Hepatocyte (in vitro differentiated cells): ENCODE data around the gene RPL7A. TPM values are rescaled to one million over a fixed set of nuclear protein-coding genes. Genes with fewer than 3 reads are reported as not detected.

Source experiments
- DNase-seq: peaks from one replicate; pipeline ENCODE4 v3.0.0-alpha.2; 2016; ENCODE audit warnings: low spot score
- H2AFZ ChIP-seq: fragments of 200-600 bp; sonication (generic); 2 replicates; pipeline ENCODE4 v1.6.0; 2016; ENCODE audit warnings: antibody characterized with exemption, mild to moderate bottlenecking
- H3K27ac ChIP-seq: fragments of 200-600 bp; sonication (generic); 2 replicates; pipeline ENCODE4 v1.5.1; 2016; ENCODE audit warnings: mild to moderate bottlenecking
- H3K27me3 ChIP-seq: fragments of 200-600 bp; sonication (generic); 2 replicates; pipeline ENCODE4 v1.6.1; 2016
- H3K36me3 ChIP-seq: fragments of 200-600 bp; sonication (generic); replicated peaks from 2 replicates; pipeline ENCODE4 v1.5.1; 2016; ENCODE audit warnings: low read depth; ENCODE audit not compliant: insufficient read depth
- H3K4me1 ChIP-seq: fragments of 200-600 bp; sonication (generic); 2 replicates; pipeline ENCODE4 v1.5.1; 2016; ENCODE audit warnings: mild to moderate bottlenecking, moderate library complexity; ENCODE audit not compliant: insufficient read depth
- H3K4me2 ChIP-seq: fragments of 200-600 bp; sonication (generic); 2 replicates; pipeline ENCODE4 v1.6.0; 2016
- H3K4me3 ChIP-seq: fragments of 200-600 bp; sonication (generic); 2 replicates; pipeline ENCODE4 v1.5.1; 2016; ENCODE audit warnings: mild to moderate bottlenecking
- H3K79me2 ChIP-seq: fragments of 200-600 bp; sonication (generic); 2 replicates; pipeline ENCODE4 v1.6.0; 2017; ENCODE audit warnings: mild to moderate bottlenecking
- H3K9me2 ChIP-seq: fragments of 200-600 bp; sonication (generic); replicated peaks from 2 replicates; pipeline ENCODE4 v1.6.0; 2017; ENCODE audit warnings: mild to moderate bottlenecking; ENCODE audit not compliant: insufficient read depth
- H3K9me3 ChIP-seq: fragments of 200-600 bp; sonication (generic); 2 replicates; pipeline ENCODE4 v1.5.1; 2016; ENCODE audit warnings: low read depth, mild to moderate bottlenecking
- H4K20me1 ChIP-seq: fragments of 200-600 bp; sonication (generic); 2 replicates; pipeline ENCODE4 v1.6.0; 2016; ENCODE audit warnings: mild to moderate bottlenecking; ENCODE audit not compliant: insufficient read depth, poor library complexity, severe bottlenecking
- EZH2 ChIP-seq: fragments of 200-600 bp; sonication (generic); IDR thresholded peaks from 2 replicates; pipeline ENCODE4 v1.6.1; 2016; ENCODE audit warnings: antibody characterized with exemption, mild to moderate bottlenecking, borderline replicate concordance
- EZH2phosphoT487 ChIP-seq: fragments of 200-600 bp; sonication (generic); IDR thresholded peaks from one replicate; pipeline ENCODE4 v1.6.1; 2018; ENCODE audit warnings: antibody characterized with exemption, mild to moderate bottlenecking, low read depth, moderate library complexity; ENCODE audit not compliant: unreplicated experiment, severe bottlenecking
- WGBS: methylation state at CpG from one replicate; pipeline ENCODE4 v1.1.6; 2016; ENCODE audit warnings: low lambda C conversion rate; ENCODE audit errors: missing lambda C conversion rate; 5-methylcytosine and 5-hydroxymethylcytosine counted together
- polyA plus RNA-seq: library from polyadenylated mRNA; unstranded; fragments of >200 nt; fragmentation: Nextera tagmentation; extraction: Ambion mirVana; gene quantifications from 2 replicates; pipeline ENCODE4 v1.2.1, GENCODE V29; 2016
- small RNA-seq: library from RNA; depleted of rRNA; stranded (forward); fragments of <200 nt; gene quantifications from one replicate; pipeline ENCODE3, GENCODE V24; 2014
- total RNA-seq: library from RNA; depleted of rRNA; stranded (reverse); fragments of >200 nt; gene quantifications from 2 replicates; pipeline ENCODE4 v1.2.3, GENCODE V29; 2014
- TF ChIP-seq, protein P1 (sequence below): fragments of 200-600 bp; sonication (generic); IDR thresholded peaks from 2 replicates; pipeline ENCODE4 v1.5.1; 2016; ENCODE audit warnings: antibody characterized with exemption, mild to moderate bottlenecking; ENCODE audit not compliant: poor library complexity

RPL7A gene
- total and polyA plus RNA-seq, 2 experiments from 2014 or later, result 377 to 2,226 TPM

DNA sequence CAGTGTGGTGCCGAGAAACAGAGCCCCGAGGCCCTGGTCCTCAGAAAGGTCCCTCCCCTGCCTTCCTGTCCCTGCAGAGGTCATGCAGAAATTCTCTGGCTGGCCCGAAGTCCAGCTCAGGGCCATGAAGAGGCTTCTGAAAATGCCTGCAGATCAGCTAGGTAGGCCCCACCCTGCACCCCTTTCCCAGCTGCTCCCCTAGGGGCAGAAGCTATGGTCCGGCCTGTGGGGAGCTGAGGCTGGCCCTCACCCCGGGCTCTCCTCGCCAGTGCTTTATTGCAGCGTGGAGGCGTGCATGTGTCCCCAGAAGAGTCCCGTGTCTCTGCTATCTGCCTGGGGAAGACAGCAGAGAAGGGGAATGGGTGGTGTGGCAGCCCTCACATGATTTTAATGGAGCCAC lies 49.9 kb downstream of the RPL7A start:
- DNase-seq, result no peak
- H3K4me1 ChIP-seq, result peaks cover 5% of the 10 kb centered on the region
- no peaks in the 10 kb centered on the region for H3K36me3 ChIP-seq
- H3K4me2 ChIP-seq, result no peak overlapping the region
- H3K79me2 ChIP-seq, result no peaks in the 10 kb centered on the region
- H3K4me3 ChIP-seq, result no peak overlapping the region
- H2AFZ ChIP-seq, result no peak overlapping the region
- TF ChIP-seq EZH2, result no peak
- TF ChIP-seq, protein P1, sequence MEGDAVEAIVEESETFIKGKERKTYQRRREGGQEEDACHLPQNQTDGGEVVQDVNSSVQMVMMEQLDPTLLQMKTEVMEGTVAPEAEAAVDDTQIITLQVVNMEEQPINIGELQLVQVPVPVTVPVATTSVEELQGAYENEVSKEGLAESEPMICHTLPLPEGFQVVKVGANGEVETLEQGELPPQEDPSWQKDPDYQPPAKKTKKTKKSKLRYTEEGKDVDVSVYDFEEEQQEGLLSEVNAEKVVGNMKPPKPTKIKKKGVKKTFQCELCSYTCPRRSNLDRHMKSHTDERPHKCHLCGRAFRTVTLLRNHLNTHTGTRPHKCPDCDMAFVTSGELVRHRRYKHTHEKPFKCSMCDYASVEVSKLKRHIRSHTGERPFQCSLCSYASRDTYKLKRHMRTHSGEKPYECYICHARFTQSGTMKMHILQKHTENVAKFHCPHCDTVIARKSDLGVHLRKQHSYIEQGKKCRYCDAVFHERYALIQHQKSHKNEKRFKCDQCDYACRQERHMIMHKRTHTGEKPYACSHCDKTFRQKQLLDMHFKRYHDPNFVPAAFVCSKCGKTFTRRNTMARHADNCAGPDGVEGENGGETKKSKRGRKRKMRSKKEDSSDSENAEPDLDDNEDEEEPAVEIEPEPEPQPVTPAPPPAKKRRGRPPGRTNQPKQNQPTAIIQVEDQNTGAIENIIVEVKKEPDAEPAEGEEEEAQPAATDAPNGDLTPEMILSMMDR, result no peak
- no peak for TF ChIP-seq EZH2phosphoT487
- H4K20me1 ChIP-seq, result no peaks in the 10 kb centered on the region
- H3K9me2 ChIP-seq, result no peaks in the 10 kb centered on the region
- 85% methylated on average over 9 of the region's 9 CpGs for WGBS
- no peaks in the 10 kb centered on the region for H3K27me3 ChIP-seq
- H3K9me3 ChIP-seq, result no peaks in the 10 kb centered on the region
- no peak overlapping the region for H3K27ac ChIP-seq

DNA sequence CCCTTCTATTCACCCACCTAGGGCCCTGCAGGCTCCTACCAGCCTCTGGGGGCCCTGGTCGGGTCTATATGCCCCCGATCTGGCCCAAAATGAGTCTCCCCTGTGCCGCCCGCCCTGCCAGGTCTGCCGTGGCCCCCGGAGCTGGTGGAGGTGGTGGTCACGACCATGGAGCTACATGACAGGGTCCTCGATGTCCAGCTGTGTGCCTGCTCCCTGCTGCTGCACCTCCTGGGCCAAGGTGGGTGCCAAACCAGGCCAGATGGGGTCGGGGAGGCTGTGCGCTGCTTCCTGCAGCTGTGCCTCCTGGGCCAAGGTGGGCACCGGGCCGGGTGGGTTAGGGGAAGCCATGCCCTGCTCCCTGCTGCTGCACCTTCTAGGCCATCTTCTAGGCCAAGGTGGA lies 52.3 kb downstream of the RPL7A start:
- no peak overlapping the region for H3K27ac ChIP-seq
- no peaks in the 10 kb centered on the region for H3K9me2 ChIP-seq
- H3K4me3 ChIP-seq, result no peak overlapping the region
- no peaks in the 10 kb centered on the region for H3K79me2 ChIP-seq
- H3K36me3 ChIP-seq, result no peaks in the 10 kb centered on the region
- DNase-seq, result no peak
- no peaks in the 10 kb centered on the region for H4K20me1 ChIP-seq
- no peaks in the 10 kb centered on the region for H3K9me3 ChIP-seq
- no peak overlapping the region for H3K4me2 ChIP-seq
- no peaks in the 10 kb centered on the region for H3K27me3 ChIP-seq
- TF ChIP-seq EZH2, result no peak
- TF ChIP-seq, protein P1, result no peak
- TF ChIP-seq EZH2phosphoT487, result no peak
- 96% methylated on average over 8 of the region's 12 CpGs for WGBS
- H3K4me1 ChIP-seq, result no peaks in the 10 kb centered on the region
- no peak overlapping the region for H2AFZ ChIP-seq

Small RNAs within 50 kb of the gene (small RNA-seq; reads per million reads assigned to genes)
- not detected for gene RF00019
- gene SNORD24, result not detected
- not detected for gene SNORD36A
- not detected for gene SNORD36B
- not detected for gene SNORD36C

Other genes with a start within 250 kb of the RPL7A start
- gene RALGDS, start 227.0 kb upstream of the RPL7A start, total RNA-seq, result 26.9 and 30.9 TPM in 2 replicates
- gene RALGDS, start 227.0 kb upstream of the RPL7A start, polyA plus RNA-seq, result 48.0 and 51.7 TPM in 2 replicates
- gene GBGT1, start 184.3 kb upstream of the RPL7A start, total RNA-seq, result 10.1 and 15.5 TPM in 2 replicates
- gene GBGT1, start 184.3 kb upstream of the RPL7A start, polyA plus RNA-seq, result 4.0 and 5.8 TPM in 2 replicates
- not detected in 2 replicates for gene OBP2B, start 139.0 kb upstream of the RPL7A start, total RNA-seq
- gene OBP2B, start 139.0 kb upstream of the RPL7A start, polyA plus RNA-seq, result not detected in 2 replicates
- 3.4 and 4.8 TPM in 2 replicates for gene ABO, start 73.0 kb upstream of the RPL7A start, total RNA-seq
- gene ABO, start 73.0 kb upstream of the RPL7A start, polyA plus RNA-seq, result 9.5 and 15.7 TPM in 2 replicates
- 20.2 and 23.4 TPM in 2 replicates for gene SURF6, start 12.0 kb upstream of the RPL7A start, total RNA-seq
- 22.9 and 24.3 TPM in 2 replicates for gene SURF6, start 12.0 kb upstream of the RPL7A start, polyA plus RNA-seq
- gene MED22, start 87 bp upstream of the RPL7A start, total RNA-seq, result 15.3 and 18.8 TPM in 2 replicates
- 18.7 and 23.4 TPM in 2 replicates for gene MED22, start 87 bp upstream of the RPL7A start, polyA plus RNA-seq
- gene SURF1, start 8.3 kb downstream of the RPL7A start, total RNA-seq, result 33.9 and 37.4 TPM in 2 replicates
- gene SURF1, start 8.3 kb downstream of the RPL7A start, polyA plus RNA-seq, result 76.5 and 83.9 TPM in 2 replicates
- 13.2 and 13.6 TPM in 2 replicates for gene SURF2, start 8.3 kb downstream of the RPL7A start, total RNA-seq
- 22.9 and 25.5 TPM in 2 replicates for gene SURF2, start 8.3 kb downstream of the RPL7A start, polyA plus RNA-seq
- 354 and 374 TPM in 2 replicates for gene SURF4, start 27.8 kb downstream of the RPL7A start, total RNA-seq
- gene SURF4, start 27.8 kb downstream of the RPL7A start, polyA plus RNA-seq, result 294 and 360 TPM in 2 replicates
- gene STKLD1, start 28.1 kb downstream of the RPL7A start, total RNA-seq, result 0.10 and 0.48 TPM in 2 replicates
- 1.6 and 2.5 TPM in 2 replicates for gene STKLD1, start 28.1 kb downstream of the RPL7A start, polyA plus RNA-seq
- gene REXO4, start 69.8 kb downstream of the RPL7A start, total RNA-seq, result 16.6 and 19.4 TPM in 2 replicates
- 17.2 and 18.0 TPM in 2 replicates for gene REXO4, start 69.8 kb downstream of the RPL7A start, polyA plus RNA-seq
- 1.5 and 6.8 TPM in 2 replicates for gene ADAMTS13, start 74.1 kb downstream of the RPL7A start, total RNA-seq
- gene ADAMTS13, start 74.1 kb downstream of the RPL7A start, polyA plus RNA-seq, result 6.5 and 11.4 TPM in 2 replicates
- 31.5 and 37.8 TPM in 2 replicates for gene CACFD1, start 111.8 kb downstream of the RPL7A start, total RNA-seq
- gene CACFD1, start 111.8 kb downstream of the RPL7A start, polyA plus RNA-seq, result 49.2 and 50.4 TPM in 2 replicates
- gene SLC2A6, start 130.9 kb downstream of the RPL7A start, total RNA-seq, result 5.7 and 7.3 TPM in 2 replicates
- gene SLC2A6, start 130.9 kb downstream of the RPL7A start, polyA plus RNA-seq, result 10.6 and 14.8 TPM in 2 replicates
- not detected in 2 replicates for gene MYMK, start 176.7 kb downstream of the RPL7A start, total RNA-seq
- 0.91 and 1.3 TPM in 2 replicates for gene MYMK, start 176.7 kb downstream of the RPL7A start, polyA plus RNA-seq
- 2.2 and 2.7 TPM in 2 replicates for gene ADAMTSL2, start 186.5 kb downstream of the RPL7A start, total RNA-seq
- gene ADAMTSL2, start 186.5 kb downstream of the RPL7A start, polyA plus RNA-seq, result 1.5 and 2.3 TPM in 2 replicates